CD8-positive, alpha-beta memory T cell (primary cell): ENCODE results near the gene CFAP74. TPM values are rescaled to one million over a fixed set of nuclear protein-coding genes. Genes with fewer than 3 reads are reported as not detected.

Experiments
- CTCF ChIA-PET: fragments of 350-600 bp; sonication (Branson Sonifier 250); formaldehyde crosslinking; loops from one replicate; lab custom pipeline; 2021; ENCODE audit warnings: antibody characterized with exemption; lab: Charles Lee
- POLR2A ChIA-PET: fragments of 350-600 bp; sonication (Branson Sonifier 250); formaldehyde crosslinking; loops from one replicate; lab custom pipeline; 2021; ENCODE audit warnings: antibody characterized with exemption; lab: Charles Lee
- DNase-seq, 5 donors: peaks; one replicate each; pipeline versions ENCODE4 v3.0.0 to v3.0.0-alpha.2; 2020 to 2022; ENCODE audit warnings: mixed read lengths in 1 of 5
- H3K27ac ChIP-seq: one replicate; pipeline ENCODE4 v1.7.0; 2013; ENCODE audit warnings: low read depth, mild to moderate bottlenecking, low read length, moderate library complexity
- H3K27me3 ChIP-seq: 2 replicates; pipeline ENCODE4 v1.7.0; 2013; ENCODE audit warnings: low read length, mild to moderate bottlenecking; ENCODE audit not compliant: insufficient read depth, poor library complexity, severe bottlenecking
- H3K36me3 ChIP-seq: 2 replicates; pipeline ENCODE4 v1.7.0; 2013; ENCODE audit warnings: mild to moderate bottlenecking, low read length, moderate library complexity; ENCODE audit not compliant: insufficient read depth
- H3K4me1 ChIP-seq: 2 replicates; pipeline ENCODE4 v1.7.0; 2013; ENCODE audit warnings: mild to moderate bottlenecking, low read length, moderate library complexity; ENCODE audit not compliant: insufficient read depth
- H3K4me3 ChIP-seq: 2 replicates; pipeline ENCODE4 v1.7.0; 2013; ENCODE audit warnings: mild to moderate bottlenecking, low read length
- H3K9me3 ChIP-seq: 2 replicates; pipeline ENCODE4 v1.7.0; 2013; ENCODE audit warnings: mild to moderate bottlenecking, low read length
- H3K27ac Mint-ChIP-seq, 8 donors: one replicate each; pipeline ENCODE4 v1.8.0; 2020 to 2021; ENCODE audit warnings: mixed read lengths in 8 of 8, mild to moderate bottlenecking in 6 of 8, inconsistent platforms in 3 of 8, moderate library complexity in 3 of 8
- H3K27me3 Mint-ChIP-seq, 2 donors: one replicate each; pipeline ENCODE4 v1.8.0; 2020 to 2021; ENCODE audit warnings: mixed read lengths in 2 of 2, mild to moderate bottlenecking in 1 of 2, moderate library complexity in 1 of 2
- H3K36me3 Mint-ChIP-seq, 3 donors: one replicate each; pipeline ENCODE4 v1.8.0; 2020 to 2021; ENCODE audit warnings: mixed read lengths in 3 of 3, inconsistent platforms in 1 of 3, mild to moderate bottlenecking in 1 of 3
- H3K4me1 Mint-ChIP-seq, 3 donors: one replicate each; pipeline ENCODE4 v1.8.0; 2020 to 2021; ENCODE audit warnings: mixed read lengths in 3 of 3, inconsistent platforms in 1 of 3, mild to moderate bottlenecking in 1 of 3
- H3K4me3 Mint-ChIP-seq, 7 donors: one replicate each; pipeline ENCODE4 v1.8.0; 2020 to 2021; ENCODE audit warnings: mixed read lengths in 7 of 7, mild to moderate bottlenecking in 6 of 7, moderate library complexity in 4 of 7, inconsistent platforms in 2 of 7
- H3K9me3 Mint-ChIP-seq, 5 donors: one replicate each; pipeline ENCODE4 v1.8.0; 2020 to 2022; ENCODE audit warnings: mixed read lengths in 5 of 5, mild to moderate bottlenecking in 3 of 5, moderate library complexity in 2 of 5, inconsistent platforms in 1 of 5
- polyA plus RNA-seq: library from polyadenylated mRNA; unstranded; fragments of 300-500 nt; fragmentation: Illumina TruSeq; gene quantifications from one replicate; pipeline ENCODE4 v1.2.3, GENCODE V29; 2021
- total RNA-seq, 2 experiments: library from RNA; stranded (reverse); gene quantifications; one replicate each; pipeline ENCODE4 v1.2.3, GENCODE V29; 2021

Gene CFAP74
- total and polyA plus RNA-seq, 3 experiments from 2014 or later, result not detected

DNA sequence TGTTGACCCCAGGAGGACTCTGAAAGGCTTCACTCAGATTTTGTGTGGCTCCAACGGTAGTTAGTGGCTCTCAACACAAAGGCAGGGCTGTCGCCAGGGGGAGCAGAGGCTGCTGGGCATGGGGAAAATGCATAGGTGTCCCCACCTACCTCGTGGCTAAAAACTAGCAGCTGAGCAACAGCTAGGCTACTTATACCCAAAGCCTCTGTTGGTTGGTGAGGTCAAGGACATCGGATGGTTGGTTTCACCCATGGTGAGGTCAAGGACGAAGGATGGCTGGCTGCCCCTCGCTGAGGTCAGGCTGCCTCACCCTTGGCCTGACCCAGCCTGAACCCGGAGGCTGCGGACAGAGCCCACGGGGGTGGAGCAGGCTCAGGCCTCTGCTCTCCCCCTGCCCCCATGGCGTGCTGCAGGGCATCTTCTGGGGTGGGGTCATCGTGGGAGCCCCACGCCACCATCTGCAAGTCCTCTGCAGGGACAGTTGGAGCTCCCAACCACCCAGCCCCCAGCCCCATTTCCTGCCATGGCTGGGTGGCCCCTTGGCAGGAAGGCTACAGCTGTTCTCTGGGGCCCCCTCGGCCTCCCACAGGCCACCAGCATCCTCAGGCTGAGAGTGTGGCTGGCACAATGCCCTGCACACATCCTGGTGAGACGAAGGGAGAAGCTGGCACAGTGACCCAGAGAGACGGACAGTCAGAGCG lies 104.2 kb downstream of the CFAP74 start:
- no peak overlapping the region for H3K27ac Mint-ChIP-seq
- DNase-seq, result peak in 1 of 5 donors; percentile 34
- ChIA-PET POLR2A (interaction anchor here (1.4 kb wide), 1 partner anchor 9 kb away, joined by 4 read pairs; no protein-coding TSS in a partner anchor), CTCF (interaction anchor here (0.8 to 3.1 kb wide), 3 partner anchors 10 to 205 kb away, joined by 3 to 18 read pairs (median 4); no protein-coding TSS in a partner anchor)
- H3K9me3 Mint-ChIP-seq, result peaks cover 0 to 1% (median 0%) of the 10 kb centered on the region in 5 donors
- H3K4me1 Mint-ChIP-seq, result peaks cover 7 to 13% (median 7%) of the 10 kb centered on the region in 3 donors
- Histone ChIP-seq H3K36me3 (no peaks in the 10 kb centered on the region), H3K27ac (no peak overlapping the region), H3K27me3 (no peaks in the 10 kb centered on the region), H3K4me1 (peaks cover 19% of the 10 kb centered on the region), H3K4me3 (no peak overlapping the region), H3K9me3 (no peaks in the 10 kb centered on the region)
- H3K27me3 Mint-ChIP-seq, result peaks cover 3 to 14% of the 10 kb centered on the region in 2 donors
- no peaks in the 10 kb centered on the region for H3K36me3 Mint-ChIP-seq
- H3K4me3 Mint-ChIP-seq, result no peak overlapping the region

DNA sequence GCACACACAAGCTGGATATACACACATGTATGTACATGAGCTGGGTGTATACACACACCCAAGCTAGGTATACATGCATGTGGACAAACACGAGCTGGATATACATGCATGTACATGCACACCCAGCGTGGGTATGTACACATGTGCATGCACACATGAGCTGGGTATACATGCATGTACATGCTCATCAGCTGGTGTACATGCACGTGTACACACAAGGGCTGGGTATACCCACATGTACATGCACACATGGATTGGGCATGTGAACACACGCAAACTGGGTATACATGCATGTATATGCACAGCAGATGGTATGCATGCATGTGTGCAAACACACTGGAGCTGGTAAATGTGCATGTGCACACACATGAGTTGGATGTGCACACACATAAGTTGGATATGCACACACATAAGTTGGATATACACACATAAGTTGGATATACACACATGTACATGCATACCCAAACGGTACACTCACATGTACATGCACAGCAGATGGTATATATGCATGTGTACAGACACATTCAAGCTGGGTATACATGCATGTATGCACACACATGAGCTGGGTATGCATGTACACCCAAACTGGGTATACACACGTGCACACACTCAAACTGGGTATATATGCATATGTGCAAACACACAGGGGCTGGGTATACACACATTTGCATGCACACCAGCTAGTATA lies 105.2 kb downstream of the CFAP74 start:
- no peaks in the 10 kb centered on the region for H3K36me3 ChIP-seq
- peaks cover 10 to 23% (median 10%) of the 10 kb centered on the region in 3 donors for H3K4me1 Mint-ChIP-seq
- no peak overlapping the region for H3K4me3 Mint-ChIP-seq
- peaks cover 3 to 14% of the 10 kb centered on the region in 2 donors for H3K27me3 Mint-ChIP-seq
- H3K27ac Mint-ChIP-seq, result peak overlapping the region in 2 of 8 donors; percentile 45 to 54
- H3K27me3 ChIP-seq, result no peaks in the 10 kb centered on the region
- no peak overlapping the region for H3K4me3 ChIP-seq
- ChIA-PET CTCF (interaction anchor here (0.8 to 3.1 kb wide), 2 partner anchors 11 to 204 kb away, joined by 3 to 18 read pairs; no protein-coding TSS in a partner anchor), POLR2A (interaction anchor here (1.4 kb wide), 1 partner anchor 10 kb away, joined by 4 read pairs; no protein-coding TSS in a partner anchor)
- H3K36me3 Mint-ChIP-seq, result no peaks in the 10 kb centered on the region
- no peak overlapping the region for H3K27ac ChIP-seq
- no peak for DNase-seq
- peaks cover 24% of the 10 kb centered on the region for H3K4me1 ChIP-seq
- no peaks in the 10 kb centered on the region for H3K9me3 ChIP-seq
- peaks cover 0 to 1% (median 0%) of the 10 kb centered on the region in 5 donors for H3K9me3 Mint-ChIP-seq

DNA sequence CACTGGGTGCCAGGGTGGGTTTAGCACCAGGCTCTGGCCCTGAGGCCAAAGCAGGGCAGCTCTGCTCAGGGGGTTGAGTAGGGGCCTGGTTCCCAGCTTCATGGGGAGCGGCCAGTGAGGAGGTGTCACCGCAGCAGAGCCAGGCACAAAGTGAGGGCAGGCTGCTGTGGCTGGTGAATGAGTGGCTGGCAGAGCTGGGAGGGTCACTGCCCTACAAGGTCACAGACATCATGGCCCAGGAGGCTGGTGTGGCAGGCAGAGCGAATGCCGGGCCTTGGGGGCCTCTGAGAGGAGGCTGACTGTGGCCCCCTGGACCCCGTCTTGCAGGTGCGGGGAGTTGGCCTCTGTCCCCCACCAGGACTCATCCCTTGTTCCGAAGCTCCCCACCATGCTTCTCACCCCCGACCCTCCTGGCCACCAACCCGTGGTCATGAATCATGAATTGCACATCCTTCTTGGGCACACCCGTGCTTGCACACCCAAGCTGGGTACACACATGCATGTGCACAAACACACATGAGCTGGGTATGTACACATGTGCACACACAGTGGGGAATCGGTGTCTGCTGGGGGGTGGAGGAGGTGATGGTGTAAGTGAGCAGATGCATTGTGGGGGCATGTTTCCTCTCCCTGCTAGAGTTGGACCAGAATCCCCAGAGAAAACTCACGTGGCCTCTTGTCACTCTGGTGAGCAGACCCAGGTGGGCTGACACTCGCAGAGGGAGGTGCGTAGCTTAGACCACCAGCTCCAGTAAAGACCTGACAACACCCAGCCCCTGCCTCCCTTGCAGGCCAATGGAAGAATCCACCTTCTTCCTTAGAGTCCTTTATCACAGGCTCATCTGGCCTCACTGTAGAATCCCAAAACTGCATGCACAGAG lies 107.9 kb downstream of the CFAP74 start:
- Mint-ChIP-seq H3K9me3 (no peaks in the 10 kb centered on the region), H3K4me3 (peak overlapping the region in 3 of 7 donors; percentile 24 to 69 (median 61)), H3K27me3 (peaks cover 3 to 9% of the 10 kb centered on the region in 2 donors), H3K36me3 (peaks cover 0 to 5% (median 0%) of the 10 kb centered on the region in 3 donors), H3K27ac (peak overlapping the region in 1 of 8 donors; percentile 38), H3K4me1 (peaks cover 20 to 38% (median 25%) of the 10 kb centered on the region in 3 donors)
- no peaks in the 10 kb centered on the region for H3K27me3 ChIP-seq
- H3K27ac ChIP-seq, result no peak overlapping the region
- POLR2A ChIA-PET, result no interaction called here
- DNase-seq, result no peak
- H3K9me3 ChIP-seq, result no peaks in the 10 kb centered on the region
- H3K4me3 ChIP-seq, result no peak overlapping the region
- CTCF ChIA-PET, result interaction anchor here (1.4 to 3.1 kb wide), 2 partner anchors 10 to 299 kb away, joined by 3 to 20 read pairs; no protein-coding TSS in a partner anchor
- peaks cover 35% of the 10 kb centered on the region for H3K4me1 ChIP-seq
- no peaks in the 10 kb centered on the region for H3K36me3 ChIP-seq

DNA sequence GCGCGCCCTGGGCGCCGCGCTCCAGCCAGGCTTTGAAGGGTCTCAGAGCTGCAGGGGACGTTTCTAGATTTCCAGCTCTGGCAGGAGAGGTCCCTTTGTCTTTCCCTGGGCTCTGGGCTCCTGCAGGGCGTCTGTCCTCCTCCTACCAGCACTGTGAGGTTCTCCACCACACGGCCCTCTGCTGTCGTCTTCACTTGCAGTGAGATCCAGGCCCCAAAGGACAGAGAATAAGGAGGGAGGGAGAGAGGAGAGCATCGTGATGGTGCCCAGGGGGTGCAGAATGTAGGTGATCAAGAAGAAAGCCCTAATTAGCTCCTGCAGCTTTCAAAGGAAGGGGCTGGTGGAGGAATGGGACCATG lies 108.5 kb downstream of the CFAP74 start:
- Mint-ChIP-seq H3K27me3 (peaks cover 3 to 9% of the 10 kb centered on the region in 2 donors), H3K36me3 (peaks cover 0 to 5% (median 0%) of the 10 kb centered on the region in 3 donors), H3K4me3 (peak overlapping the region in 5 of 7 donors; percentile 29 to 55 (median 43)), H3K27ac (peak overlapping the region in 6 of 8 donors; percentile 17 to 77 (median 47)), H3K9me3 (no peaks in the 10 kb centered on the region), H3K4me1 (peaks cover 20 to 38% (median 25%) of the 10 kb centered on the region in 3 donors)
- Histone ChIP-seq H3K27ac (no peak overlapping the region), H3K4me1 (peaks cover 35% of the 10 kb centered on the region), H3K4me3 (no peak overlapping the region), H3K27me3 (no peaks in the 10 kb centered on the region), H3K9me3 (no peaks in the 10 kb centered on the region), H3K36me3 (no peaks in the 10 kb centered on the region)
- POLR2A ChIA-PET, result interaction anchor here (0.8 kb wide), 1 partner anchor 10 kb away, joined by 3 read pairs; no protein-coding TSS in a partner anchor
- DNase-seq, result no peak
- CTCF ChIA-PET, result interaction anchor here (1.4 to 3.1 kb wide), 2 partner anchors 11 to 300 kb away, joined by 3 to 20 read pairs; no protein-coding TSS in a partner anchor

DNA sequence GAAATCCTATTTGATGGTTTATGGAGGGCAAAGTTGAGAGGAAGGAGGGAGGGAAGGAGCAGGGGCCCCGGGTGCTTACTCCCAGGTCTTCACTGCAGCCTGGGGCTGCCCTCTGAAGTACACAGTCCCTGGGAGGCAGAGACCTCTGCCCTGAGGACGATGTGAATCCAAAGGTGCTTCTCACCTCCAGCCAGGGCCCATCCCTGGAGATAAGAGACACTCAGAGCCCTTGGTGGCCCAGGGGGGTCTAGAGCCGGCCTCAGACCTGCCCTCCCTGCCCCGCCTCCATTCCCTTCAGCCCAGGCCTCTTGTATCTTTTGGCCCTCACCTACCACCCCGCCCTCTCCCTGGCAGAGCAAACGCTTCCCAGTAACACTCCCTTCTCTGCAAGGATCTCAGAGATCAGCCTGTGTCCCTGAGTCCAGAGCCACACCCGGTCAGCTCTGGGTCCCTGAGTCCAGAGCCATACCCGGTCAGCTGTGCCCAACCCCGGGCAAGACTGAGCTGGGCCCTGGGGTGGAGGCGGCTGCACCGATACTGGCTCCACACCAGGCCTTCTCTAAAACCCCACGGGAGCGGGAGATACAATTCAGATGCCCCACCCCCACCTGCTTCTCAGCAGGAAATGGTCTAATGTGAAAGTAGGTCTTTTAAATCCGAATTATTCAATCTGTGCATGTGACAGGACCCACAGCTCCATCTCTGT lies 109.1 kb downstream of the CFAP74 start:
- DNase-seq, result peak in 1 of 5 donors; percentile 24
- no peaks in the 10 kb centered on the region for H3K27me3 ChIP-seq
- H3K27ac ChIP-seq, result no peak overlapping the region
- peak overlapping the region in 5 of 7 donors; percentile 29 to 55 (median 43) for H3K4me3 Mint-ChIP-seq
- no peaks in the 10 kb centered on the region for H3K9me3 Mint-ChIP-seq
- H3K27ac Mint-ChIP-seq, result peak overlapping the region in 6 of 8 donors; percentile 17 to 77 (median 47)
- H3K36me3 Mint-ChIP-seq, result peaks cover 0 to 7% (median 0%) of the 10 kb centered on the region in 3 donors
- peaks cover 32% of the 10 kb centered on the region for H3K4me1 ChIP-seq
- H3K27me3 Mint-ChIP-seq, result peaks cover 3 to 9% of the 10 kb centered on the region in 2 donors
- ChIA-PET CTCF (interaction anchor here (1.4 to 3.1 kb wide), 2 partner anchors 12 to 301 kb away, joined by 3 to 20 read pairs; no protein-coding TSS in a partner anchor), POLR2A (interaction anchor here (0.8 kb wide), 1 partner anchor 9 kb away, joined by 3 read pairs; no protein-coding TSS in a partner anchor)
- H3K36me3 ChIP-seq, result no peaks in the 10 kb centered on the region
- H3K9me3 ChIP-seq, result no peaks in the 10 kb centered on the region
- H3K4me3 ChIP-seq, result no peak overlapping the region
- peaks cover 20 to 38% (median 25%) of the 10 kb centered on the region in 3 donors for H3K4me1 Mint-ChIP-seq

DNA sequence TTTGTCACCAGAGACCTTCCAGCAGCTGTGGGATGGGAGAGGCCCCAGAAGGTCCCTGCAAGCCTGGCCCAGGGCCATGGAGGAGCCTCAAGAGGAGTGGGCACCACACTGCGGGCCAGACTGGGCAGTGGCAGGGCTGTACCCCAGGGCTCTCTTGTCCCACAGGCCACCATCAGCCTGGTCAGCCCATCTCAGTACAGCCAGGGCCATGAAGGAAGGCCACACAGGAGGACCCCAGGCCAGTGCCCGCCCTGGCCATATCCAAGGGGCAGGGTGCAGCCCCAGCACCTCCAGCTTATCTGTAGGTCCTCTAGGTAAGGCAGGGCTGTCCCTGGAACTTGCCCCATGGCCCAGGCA lies 109.6 kb downstream of the CFAP74 start:
- Mint-ChIP-seq H3K27ac (peak overlapping the region in 1 of 8 donors; percentile 77), H3K36me3 (peaks cover 0 to 7% (median 0%) of the 10 kb centered on the region in 3 donors), H3K4me1 (peaks cover 25 to 43% (median 30%) of the 10 kb centered on the region in 3 donors), H3K27me3 (peaks cover 4 to 9% of the 10 kb centered on the region in 2 donors), H3K4me3 (peak overlapping the region in 2 of 7 donors; percentile 70 to 79), H3K9me3 (no peaks in the 10 kb centered on the region)
- H3K27ac ChIP-seq, result no peak overlapping the region
- ChIA-PET POLR2A (no interaction called here), CTCF (interaction anchor here (3.1 kb wide), 1 partner anchor 12 kb away, joined by 20 read pairs; no protein-coding TSS in a partner anchor)
- no peak overlapping the region for H3K4me3 ChIP-seq
- DNase-seq, result no peak
- no peaks in the 10 kb centered on the region for H3K9me3 ChIP-seq
- H3K36me3 ChIP-seq, result no peaks in the 10 kb centered on the region
- H3K4me1 ChIP-seq, result peaks cover 34% of the 10 kb centered on the region
- H3K27me3 ChIP-seq, result no peaks in the 10 kb centered on the region
